ENCODE measurements around the gene BRSK1. TPM values are rescaled to one million over a fixed set of nuclear protein-coding genes. Genes with fewer than 3 reads are reported as not detected.

The BRSK1 gene
- total and polyA plus RNA-seq, 2 of the 13 experiments (the other 11 are each of a cell fraction or from before 2014, with no cell fraction given) = 0.18 to 1.2 TPM

DNA sequence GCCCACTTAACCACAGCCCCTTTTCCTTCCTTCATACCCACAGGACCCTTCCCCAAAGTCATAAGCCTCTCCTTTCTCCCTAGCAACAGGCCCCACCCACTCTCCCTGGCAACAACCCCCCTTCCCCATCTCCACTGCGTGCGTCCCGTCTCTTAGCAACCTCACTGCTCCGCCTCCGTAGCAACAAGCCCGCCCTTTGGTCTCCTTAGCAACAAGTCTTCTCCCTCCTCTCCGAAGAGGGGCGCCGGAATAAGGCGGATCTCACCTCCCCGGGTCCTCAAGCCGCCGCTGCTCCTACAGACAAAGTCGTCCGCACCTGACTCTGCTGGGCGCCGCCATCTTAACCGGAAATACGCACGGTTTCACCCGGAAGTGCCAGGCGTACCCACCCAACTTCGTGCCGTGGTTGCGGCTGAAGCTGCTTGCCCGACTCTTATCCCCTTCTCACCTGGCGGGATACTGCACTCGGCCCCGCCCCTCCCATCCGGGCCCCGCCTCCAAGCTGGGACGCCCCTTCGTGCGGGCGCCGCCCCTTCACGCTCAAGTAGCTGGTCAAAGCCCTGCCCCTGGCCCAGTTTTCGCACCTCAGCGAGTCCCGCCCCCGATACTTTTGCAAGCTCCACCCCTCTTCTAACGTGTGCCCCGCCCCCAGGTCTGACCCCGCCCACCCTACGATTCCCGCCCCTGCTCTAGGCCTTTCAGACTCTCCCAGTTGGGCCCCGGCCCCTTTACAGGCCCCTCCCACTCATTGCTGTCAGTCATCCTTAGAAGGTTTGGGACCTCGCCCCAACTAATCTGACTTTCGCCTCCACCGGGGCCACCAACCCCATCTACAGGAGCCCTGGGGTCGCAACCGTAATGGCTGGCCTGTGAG is 3.8 kb upstream of the BRSK1 start, which contains the start of gene HSPBP1 (continued):
- TF ChIP-seq, protein P1, sequence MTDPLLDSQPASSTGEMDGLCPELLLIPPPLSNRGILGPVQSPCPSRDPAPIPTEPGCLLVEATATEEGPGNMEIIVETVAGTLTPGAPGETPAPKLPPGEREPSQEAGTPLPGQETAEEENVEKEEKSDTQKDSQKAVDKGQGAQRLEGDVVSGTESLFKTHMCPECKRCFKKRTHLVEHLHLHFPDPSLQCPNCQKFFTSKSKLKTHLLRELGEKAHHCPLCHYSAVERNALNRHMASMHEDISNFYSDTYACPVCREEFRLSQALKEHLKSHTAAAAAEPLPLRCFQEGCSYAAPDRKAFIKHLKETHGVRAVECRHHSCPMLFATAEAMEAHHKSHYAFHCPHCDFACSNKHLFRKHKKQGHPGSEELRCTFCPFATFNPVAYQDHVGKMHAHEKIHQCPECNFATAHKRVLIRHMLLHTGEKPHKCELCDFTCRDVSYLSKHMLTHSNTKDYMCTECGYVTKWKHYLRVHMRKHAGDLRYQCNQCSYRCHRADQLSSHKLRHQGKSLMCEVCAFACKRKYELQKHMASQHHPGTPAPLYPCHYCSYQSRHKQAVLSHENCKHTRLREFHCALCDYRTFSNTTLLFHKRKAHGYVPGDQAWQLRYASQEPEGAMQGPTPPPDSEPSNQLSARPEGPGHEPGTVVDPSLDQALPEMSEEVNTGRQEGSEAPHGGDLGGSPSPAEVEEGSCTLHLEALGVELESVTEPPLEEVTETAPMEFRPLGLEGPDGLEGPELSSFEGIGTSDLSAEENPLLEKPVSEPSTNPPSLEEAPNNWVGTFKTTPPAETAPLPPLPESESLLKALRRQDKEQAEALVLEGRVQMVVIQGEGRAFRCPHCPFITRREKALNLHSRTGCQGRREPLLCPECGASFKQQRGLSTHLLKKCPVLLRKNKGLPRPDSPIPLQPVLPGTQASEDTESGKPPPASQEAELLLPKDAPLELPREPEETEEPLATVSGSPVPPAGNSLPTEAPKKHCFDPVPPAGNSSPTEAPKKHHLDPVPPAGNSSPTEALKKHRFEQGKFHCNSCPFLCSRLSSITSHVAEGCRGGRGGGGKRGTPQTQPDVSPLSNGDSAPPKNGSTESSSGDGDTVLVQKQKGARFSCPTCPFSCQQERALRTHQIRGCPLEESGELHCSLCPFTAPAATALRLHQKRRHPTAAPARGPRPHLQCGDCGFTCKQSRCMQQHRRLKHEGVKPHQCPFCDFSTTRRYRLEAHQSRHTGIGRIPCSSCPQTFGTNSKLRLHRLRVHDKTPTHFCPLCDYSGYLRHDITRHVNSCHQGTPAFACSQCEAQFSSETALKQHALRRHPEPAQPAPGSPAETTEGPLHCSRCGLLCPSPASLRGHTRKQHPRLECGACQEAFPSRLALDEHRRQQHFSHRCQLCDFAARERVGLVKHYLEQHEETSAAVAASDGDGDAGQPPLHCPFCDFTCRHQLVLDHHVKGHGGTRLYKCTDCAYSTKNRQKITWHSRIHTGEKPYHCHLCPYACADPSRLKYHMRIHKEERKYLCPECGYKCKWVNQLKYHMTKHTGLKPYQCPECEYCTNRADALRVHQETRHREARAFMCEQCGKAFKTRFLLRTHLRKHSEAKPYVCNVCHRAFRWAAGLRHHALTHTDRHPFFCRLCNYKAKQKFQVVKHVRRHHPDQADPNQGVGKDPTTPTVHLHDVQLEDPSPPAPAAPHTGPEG (CRISPR knock-in tag; IDR thresholded peaks at IDR 0.05) = peak; percentile 35; the same call in 1 of the 2 replicates
- TF ChIP-seq NR2C2 (CRISPR knock-in tag; IDR thresholded peaks at IDR 0.05; ENCODE audit: borderline replicate concordance) = peak; percentile 98
- no peak for TF ChIP-seq IKZF1 (IDR thresholded peaks at IDR 0.05)
- no peak for TF ChIP-seq ZNF605 (CRISPR knock-in tag; IDR thresholded peaks at IDR 0.05)
- TF ChIP-seq ZNF121 (CRISPR knock-in tag; IDR thresholded peaks at IDR 0.05) = no peak
- TF ChIP-seq, protein P2, sequence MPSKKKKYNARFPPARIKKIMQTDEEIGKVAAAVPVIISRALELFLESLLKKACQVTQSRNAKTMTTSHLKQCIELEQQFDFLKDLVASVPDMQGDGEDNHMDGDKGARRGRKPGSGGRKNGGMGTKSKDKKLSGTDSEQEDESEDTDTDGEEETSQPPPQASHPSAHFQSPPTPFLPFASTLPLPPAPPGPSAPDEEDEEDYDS (CRISPR knock-in tag; IDR thresholded peaks at IDR 0.05) = peak; percentile 60
- TF ChIP-seq DR1 (CRISPR knock-in tag; IDR thresholded peaks at IDR 0.05) = no peak; the same call in 1 of the 2 replicates
- TF ChIP-seq ZFP36 (IDR thresholded peaks at IDR 0.05; ENCODE audit: borderline replicate concordance, low read depth, low read length, partially characterized antibody) = no peak
- peak; percentile 53 for TF ChIP-seq RBM39 (IDR thresholded peaks at IDR 0.05; ENCODE audit: low read depth, low read length, poor library complexity, severe bottlenecking)
- peak; percentile 90 for TF ChIP-seq THAP11 (CRISPR knock-in tag; IDR thresholded peaks at IDR 0.05)
- TF ChIP-seq CCDC6 (CRISPR knock-in tag; IDR thresholded peaks at IDR 0.05) = 0 out of 2 replicates have a peak, but pooled peaks have one; percentile 42
- no peak for TF ChIP-seq SRSF4 (IDR thresholded peaks at IDR 0.05; ENCODE audit: low read depth, low read length, poor library complexity, severe bottlenecking)
- peak; percentile 89 for TF ChIP-seq ELF1 (CRISPR knock-in tag; IDR thresholded peaks at IDR 0.05)
- TF ChIP-seq RFX3 (CRISPR knock-in tag; IDR thresholded peaks at IDR 0.05) = peak; percentile 88
- peak; percentile 54; the same call in 1 of the 2 replicates for TF ChIP-seq FOXC1 (CRISPR knock-in tag; IDR thresholded peaks at IDR 0.05; ENCODE audit: borderline replicate concordance)
- no peak for TF ChIP-seq HNRNPUL1 (IDR thresholded peaks at IDR 0.05; ENCODE audit: low read depth, low read length)
- TF ChIP-seq HNRNPL (IDR thresholded peaks at IDR 0.05; ENCODE audit: low read depth, low read length) = 0 out of 2 replicates have a peak, but pooled peaks have one; percentile 35
- peak; percentile 89 for TF ChIP-seq ASH2L (IDR thresholded peaks at IDR 0.05; ENCODE audit: insufficient read length, low read depth, low read length)
- TF ChIP-seq, protein P3, sequence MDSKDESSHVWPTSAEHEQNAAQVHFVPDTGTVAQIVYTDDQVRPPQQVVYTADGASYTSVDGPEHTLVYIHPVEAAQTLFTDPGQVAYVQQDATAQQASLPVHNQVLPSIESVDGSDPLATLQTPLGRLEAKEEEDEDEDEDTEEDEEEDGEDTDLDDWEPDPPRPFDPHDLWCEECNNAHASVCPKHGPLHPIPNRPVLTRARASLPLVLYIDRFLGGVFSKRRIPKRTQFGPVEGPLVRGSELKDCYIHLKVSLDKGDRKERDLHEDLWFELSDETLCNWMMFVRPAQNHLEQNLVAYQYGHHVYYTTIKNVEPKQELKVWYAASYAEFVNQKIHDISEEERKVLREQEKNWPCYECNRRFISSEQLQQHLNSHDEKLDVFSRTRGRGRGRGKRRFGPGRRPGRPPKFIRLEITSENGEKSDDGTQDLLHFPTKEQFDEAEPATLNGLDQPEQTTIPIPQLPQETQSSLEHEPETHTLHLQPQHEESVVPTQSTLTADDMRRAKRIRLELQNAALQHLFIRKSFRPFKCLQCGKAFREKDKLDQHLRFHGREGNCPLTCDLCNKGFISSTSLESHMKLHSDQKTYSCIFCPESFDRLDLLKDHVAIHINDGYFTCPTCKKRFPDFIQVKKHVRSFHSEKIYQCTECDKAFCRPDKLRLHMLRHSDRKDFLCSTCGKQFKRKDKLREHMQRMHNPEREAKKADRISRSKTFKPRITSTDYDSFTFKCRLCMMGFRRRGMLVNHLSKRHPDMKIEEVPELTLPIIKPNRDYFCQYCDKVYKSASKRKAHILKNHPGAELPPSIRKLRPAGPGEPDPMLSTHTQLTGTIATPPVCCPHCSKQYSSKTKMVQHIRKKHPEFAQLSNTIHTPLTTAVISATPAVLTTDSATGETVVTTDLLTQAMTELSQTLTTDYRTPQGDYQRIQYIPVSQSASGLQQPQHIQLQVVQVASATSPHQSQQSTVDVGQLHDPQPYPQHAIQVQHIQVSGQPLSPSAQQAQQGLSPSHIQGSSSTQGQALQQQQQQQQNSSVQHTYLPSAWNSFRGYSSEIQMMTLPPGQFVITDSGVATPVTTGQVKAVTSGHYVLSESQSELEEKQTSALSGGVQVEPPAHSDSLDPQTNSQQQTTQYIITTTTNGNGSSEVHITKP (CRISPR knock-in tag; IDR thresholded peaks at IDR 0.05; ENCODE audit: low read depth) = peak; percentile 81; the same call in 1 of the 2 replicates
